Ovary (tissue), 3 donors: Measurements from ENCODE around the gene CFAP300.

Experiments
- CTCF ChIP-seq, 3 donors: fragments of 450-650 bp in 2 of 3; fragments of 200-600 bp in 1 of 3; IDR thresholded peaks; one replicate each; pipeline versions ENCODE4 v1.5.1 to v1.8.0; 2016 to 2022; ENCODE audit warnings: antibody characterized with exemption in 3 of 3, mild to moderate bottlenecking in 1 of 3
- POLR2A ChIP-seq: fragments of 450-650 bp; IDR thresholded peaks from one replicate; pipeline ENCODE4 v1.6.1; 2017; ENCODE audit warnings: antibody characterized with exemption, mild to moderate bottlenecking, moderate library complexity
- donor health status: DM: no; HTN: no; CAD: no.

DNA sequence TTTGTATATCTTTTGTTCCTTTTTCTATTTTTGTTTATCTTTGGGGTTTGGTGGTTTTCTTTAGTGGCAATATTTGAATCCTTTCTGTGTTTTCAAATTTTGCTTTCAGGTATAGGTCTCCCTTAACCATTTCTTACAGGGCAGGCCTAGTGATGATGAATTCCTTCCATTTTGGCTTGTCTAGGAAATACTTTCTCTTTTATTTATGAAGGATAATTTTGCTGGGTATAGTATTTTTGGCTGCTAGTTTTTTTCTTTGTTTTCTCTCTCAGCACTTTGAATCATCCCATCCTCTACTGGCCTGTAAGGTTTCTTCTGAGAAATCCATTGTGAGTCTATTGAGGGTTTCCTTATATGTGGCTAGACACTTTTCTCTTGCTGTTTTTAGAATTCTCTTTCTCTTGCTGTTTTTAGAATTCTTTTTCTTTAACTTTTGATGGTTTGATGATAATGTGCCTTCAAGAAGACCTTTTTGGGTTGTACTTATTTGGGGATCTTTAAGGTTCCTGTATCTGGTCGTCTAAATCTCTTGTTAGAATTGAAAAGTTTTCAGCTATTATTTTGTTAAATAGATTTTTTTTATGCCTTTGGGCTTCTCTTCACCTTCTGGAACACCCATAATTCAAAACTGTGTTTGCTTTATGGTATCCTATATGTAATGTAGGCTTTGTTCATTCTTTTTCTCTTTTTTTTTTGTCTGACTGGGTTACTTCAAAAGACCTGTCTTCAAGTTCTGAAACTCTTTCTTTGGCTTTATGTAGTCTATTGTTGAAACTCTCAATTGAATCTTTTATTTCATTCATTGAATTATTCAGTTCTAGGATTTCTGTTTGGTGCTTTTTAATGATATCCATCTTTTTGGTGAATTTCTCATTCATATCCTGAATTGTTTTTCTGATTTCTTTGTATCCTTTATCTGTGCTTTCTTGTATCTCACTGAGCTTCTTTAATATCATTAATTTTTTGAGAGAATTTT is 24.5 kb downstream of the CFAP300 start:
- TF ChIP-seq CTCF (IDR thresholded peaks at IDR 0.05): no peak
- TF ChIP-seq POLR2A: no peak
